Heart left ventricle (tissue), 13 donors: Measurements from ENCODE around the gene C18orf32.

ENCODE experiments used
- CTCF ChIP-seq, 12 donors: fragments of 200-600 bp; sonication (generic) in 4 of 12; IDR thresholded peaks; one replicate each; pipeline versions ENCODE4 v1.5.0 to v1.8.0; 2018 to 2022; ENCODE audit warnings: antibody characterized with exemption in 12 of 12, mild to moderate bottlenecking in 5 of 12
- POLR2A ChIP-seq, 2 donors: fragments of 450-650 bp; IDR thresholded peaks; one replicate each; pipeline ENCODE4 v1.6.1; 2017; ENCODE audit warnings: antibody characterized with exemption in 2 of 2, mild to moderate bottlenecking in 2 of 2, moderate library complexity in 2 of 2
- donor health status: ischemic (EF 13 %, LVEDD 7.1; RV severe dilation, severe dysfunction).
- donor health status: DM: no; HTN: yes; CAD: no.
- donor health status: DM: no; HTN: no; CAD: no.
- donor health status: ischemic (EF 25% LVEDD 6.9; RV normal size, moderate dysfunction).
- donor health status: ischemic (EF 25% LVEDD 5.7; RV mildly dilated, moderate dysfunction).
- donor health status: ischemic (EF 35%, LVEDD 5.7; RV mildly dilated, moderate dysfunction).
- donor health status: nonischemic (EF 11% LVEDD 7.7; RV severe dilation, severe dysfunction).
- donor health status: DM: yes; HTN: yes; CAD: no.
- donor health status: PGD.
- donor health status: ischemic (EF 29% LVEDD 5.4; RV normal size, mild dysfunction).
- donor health status: nonischemic (EF 23%, LVEDD 6.1; RV moderate dilation, normal function).

GRCh38 chr18:49441338-49441938 lies 45.6 kb downstream of the C18orf32 start:
- no peak for TF ChIP-seq CTCF (IDR thresholded peaks at IDR 0.05)
- no peak for TF ChIP-seq POLR2A (IDR thresholded peaks at IDR 0.05)
